Suprapubic skin (tissue), 4 donors: ENCODE data around the gene TRAF3. TPM values are rescaled to one million over a fixed set of nuclear protein-coding genes. Genes with fewer than 3 reads are reported as not detected.

Experiments
- DNase-seq, 2 donors: peaks; one replicate each; pipeline ENCODE4 v3.0.0-alpha.2; 2019; ENCODE audit warnings: low spot score in 2 of 2
- H3K27ac ChIP-seq: fragments of 200-600 bp; sonication (generic); one replicate; pipeline ENCODE4 v1.5.1; 2019
- H3K27me3 ChIP-seq: fragments of 200-600 bp; sonication (generic); one replicate; pipeline ENCODE4 v1.5.1; 2019
- H3K36me3 ChIP-seq: fragments of 200-600 bp; sonication (generic); one replicate; pipeline ENCODE4 v1.5.1; 2019
- H3K4me1 ChIP-seq: fragments of 200-600 bp; sonication (generic); one replicate; pipeline ENCODE4 v1.5.1; 2019
- H3K4me3 ChIP-seq: fragments of 200-600 bp; sonication (generic); one replicate; pipeline ENCODE4 v1.5.1; 2019; ENCODE audit warnings: mild to moderate bottlenecking
- H3K9me3 ChIP-seq: fragments of 200-600 bp; sonication (generic); one replicate; pipeline ENCODE4 v1.5.1; 2019
- CTCF ChIP-seq, 2 donors: fragments of 200-600 bp in 1 of 2; fragments of 450-650 bp in 1 of 2; sonication (generic) in 1 of 2; IDR thresholded peaks; one replicate each; pipeline ENCODE4 v1.5.1; 2016 to 2019; ENCODE audit warnings: antibody characterized with exemption in 2 of 2, mild to moderate bottlenecking in 1 of 2, moderate library complexity in 1 of 2
- EP300 ChIP-seq: sonication (generic); formaldehyde crosslinking; IDR thresholded peaks from one replicate; pipeline ENCODE4 v1.6.1; 2017; ENCODE audit warnings: antibody characterized with exemption
- POLR2A ChIP-seq, 2 donors: fragments of 450-650 bp; IDR thresholded peaks; one replicate each; pipeline ENCODE4 v1.6.1; 2017; ENCODE audit warnings: antibody characterized with exemption in 2 of 2, mild to moderate bottlenecking in 2 of 2, moderate library complexity in 2 of 2
- POLR2AphosphoS5 ChIP-seq, 3 donors: sonication (generic); formaldehyde crosslinking; IDR thresholded peaks; one replicate each; pipeline ENCODE4 v1.6.1; 2017; ENCODE audit warnings: antibody characterized with exemption in 3 of 3
- WGBS: methylation state at CpG from one replicate; pipeline ENCODE4 v1.1.5; 2018; 5-methylcytosine and 5-hydroxymethylcytosine counted together
- total RNA-seq, 4 donors: library from RNA; depleted of rRNA; stranded (reverse); fragments of >200 nt; gene quantifications; one replicate each; pipeline ENCODE4 v1.1.0, GENCODE V29; 2016

TRAF3 gene
- 10 to 100 TPM in 3 of 4 donors, 1 to 10 TPM in 1; 8.7 to 22.8 (median 14.2) TPM for total RNA-seq

- H3K4me1 ChIP-seq = peaks cover 22% of the 10 kb centered on the region
- TF ChIP-seq CTCF (IDR thresholded peaks at IDR 0.05) (no peak), POLR2A (IDR thresholded peaks at IDR 0.05) (no peak), POLR2AphosphoS5 (IDR thresholded peaks at IDR 0.05) (no peak), EP300 (no peak)
Measured at GRCh38 chr14:102776761-102777710, at the start of gene TRAF3. Gene TRAF3, plus strand, starts transcription at chr14:102777449. Its CDS starts 92,753 bp downstream, at chr14:102870202.

GRCh38 chr14:102728501-102728900 is 48.7 kb upstream of the TRAF3 start:
- 93% methylated on average over 6 of the region's 6 CpGs for WGBS
- Histone ChIP-seq H3K27me3 (no peaks in the 10 kb centered on the region), H3K4me3 (no peak overlapping the region), H3K9me3 (no peaks in the 10 kb centered on the region), H3K27ac (no peak overlapping the region), H3K36me3 (peaks cover 57% of the 10 kb centered on the region), H3K4me1 (no peaks in the 10 kb centered on the region)
- DNase-seq = no peak
- no peak for TF ChIP-seq POLR2AphosphoS5 (IDR thresholded peaks at IDR 0.05)

More at GRCh38 chr14:102776761-102777710, at the start of gene TRAF3:
- no peak for DNase-seq
- Histone ChIP-seq H3K27ac (peak within 1 kb of the TSS; percentile 81), H3K27me3 (no peaks in the 10 kb centered on the region), H3K36me3 (no peaks in the 10 kb centered on the region), H3K4me3 (peak within 1 kb of the TSS; percentile 98), H3K9me3 (no peaks in the 10 kb centered on the region)
- 61% methylated on average over 12 of the region's 163 CpGs for WGBS

- H3K27ac ChIP-seq = no peak overlapping the region
- H3K4me1 ChIP-seq = no peaks in the 10 kb centered on the region
- peaks cover 58% of the 10 kb centered on the region for H3K36me3 ChIP-seq
- no peaks in the 10 kb centered on the region for H3K27me3 ChIP-seq
- WGBS = 81% methylated on average over 6 of the region's 6 CpGs
- TF ChIP-seq CTCF (IDR thresholded peaks at IDR 0.05) (no peak), POLR2AphosphoS5 (IDR thresholded peaks at IDR 0.05) (no peak), POLR2A (IDR thresholded peaks at IDR 0.05) (no peak), EP300 (no peak)
- H3K4me3 ChIP-seq = no peak overlapping the region
- DNase-seq = no peak
- no peaks in the 10 kb centered on the region for H3K9me3 ChIP-seq
Measured at GRCh38 chr14:102729268-102729667, 48.0 kb upstream of the TRAF3 start.

- Histone ChIP-seq H3K4me3 (no peak overlapping the region), H3K4me1 (no peaks in the 10 kb centered on the region), H3K27ac (no peak overlapping the region), H3K9me3 (no peaks in the 10 kb centered on the region), H3K36me3 (peaks cover 53% of the 10 kb centered on the region), H3K27me3 (no peaks in the 10 kb centered on the region)
- TF ChIP-seq EP300 = no peak
- 93% methylated on average over 8 of the region's 8 CpGs for WGBS
- no peak for DNase-seq
Measured at GRCh38 chr14:102729825-102730224, 47.4 kb upstream of the TRAF3 start.

- Histone ChIP-seq H3K27me3 (no peaks in the 10 kb centered on the region), H3K4me3 (no peak overlapping the region), H3K36me3 (peaks cover 38% of the 10 kb centered on the region), H3K4me1 (no peaks in the 10 kb centered on the region), H3K27ac (no peak overlapping the region), H3K9me3 (no peaks in the 10 kb centered on the region)
- DNase-seq = no peak
- no peak for TF ChIP-seq POLR2A (IDR thresholded peaks at IDR 0.05)
- TF ChIP-seq POLR2AphosphoS5 (IDR thresholded peaks at IDR 0.05) = no peak
- no peak for TF ChIP-seq CTCF (IDR thresholded peaks at IDR 0.05)
- TF ChIP-seq EP300 = no peak
- 93% methylated on average over 15 of the region's 15 CpGs for WGBS
Measured at GRCh38 chr14:102731101-102731870, 46.0 kb upstream of the TRAF3 start.
